Iris pigment epithelial cell (primary cell): ENCODE measurements around the gene LHFPL2.

ENCODE experiments used
- DNase-seq: peaks from one replicate; pipeline ENCODE4 v3.0.0-alpha.2; 2011; ENCODE audit warnings: low read depth

The LHFPL2 gene

DNA sequence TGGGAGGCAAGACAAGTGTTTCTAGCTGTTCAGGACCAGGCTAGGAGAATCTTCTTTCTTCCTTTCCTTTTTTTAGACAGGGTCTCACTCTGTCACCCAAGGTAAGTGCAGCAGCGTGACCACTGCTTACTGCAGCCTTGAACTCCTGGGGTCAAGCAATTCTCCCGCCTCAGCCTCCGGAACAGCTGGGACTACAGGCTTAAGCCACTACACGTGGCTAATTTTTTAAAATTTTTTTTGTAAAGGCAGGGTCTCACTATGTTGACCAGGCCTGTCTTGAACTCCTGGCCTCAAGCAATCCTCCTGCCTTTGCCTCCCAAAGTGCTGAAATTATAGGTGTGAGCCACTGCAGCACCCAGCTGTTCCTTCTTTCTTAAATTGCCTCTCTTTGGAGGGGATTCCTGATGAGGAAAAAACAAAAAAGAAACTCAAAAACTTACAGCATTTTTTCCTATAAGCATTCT lies 53.1 kb downstream of the LHFPL2 start:
- DNase-seq: no peak

DNA sequence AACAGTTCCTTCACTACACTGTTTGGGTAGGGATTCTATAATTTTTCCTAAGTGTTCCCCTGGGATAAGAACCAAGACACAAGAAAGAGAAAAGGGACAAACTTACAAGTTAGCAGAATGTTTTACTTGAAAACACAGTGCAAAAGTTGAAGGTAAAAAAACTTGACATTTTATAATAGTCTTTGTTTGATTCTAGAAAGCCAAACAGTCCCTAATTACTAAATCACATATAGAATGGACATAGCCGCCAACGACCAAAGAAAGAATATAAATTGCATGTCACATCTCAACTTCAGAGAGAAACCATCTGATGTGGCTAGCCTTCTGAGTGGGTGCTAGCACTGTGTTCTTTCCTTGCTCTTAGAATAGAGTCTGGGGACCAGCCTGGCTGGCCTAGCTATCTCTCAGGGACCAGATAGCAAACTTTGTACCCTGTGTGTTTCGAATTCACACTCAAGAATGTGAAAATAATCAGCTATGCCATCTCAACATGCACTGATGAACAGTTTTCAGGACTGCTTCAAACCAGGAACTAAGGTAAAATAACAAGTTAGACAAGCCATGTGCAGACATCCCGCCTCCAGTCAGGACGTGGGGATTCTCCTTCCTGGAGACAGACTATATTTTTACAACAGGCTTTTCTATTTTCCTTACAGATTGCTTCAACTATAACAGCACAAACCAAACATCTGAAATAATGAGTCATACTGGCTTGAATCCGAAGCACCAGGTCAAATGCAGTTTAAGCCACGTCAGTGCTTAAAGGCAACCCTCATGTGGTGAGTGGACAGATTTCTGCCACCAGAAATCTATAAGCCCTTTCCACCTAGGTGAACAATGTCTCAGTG lies 53.7 kb downstream of the LHFPL2 start:
- peak; percentile 100 for DNase-seq

DNA sequence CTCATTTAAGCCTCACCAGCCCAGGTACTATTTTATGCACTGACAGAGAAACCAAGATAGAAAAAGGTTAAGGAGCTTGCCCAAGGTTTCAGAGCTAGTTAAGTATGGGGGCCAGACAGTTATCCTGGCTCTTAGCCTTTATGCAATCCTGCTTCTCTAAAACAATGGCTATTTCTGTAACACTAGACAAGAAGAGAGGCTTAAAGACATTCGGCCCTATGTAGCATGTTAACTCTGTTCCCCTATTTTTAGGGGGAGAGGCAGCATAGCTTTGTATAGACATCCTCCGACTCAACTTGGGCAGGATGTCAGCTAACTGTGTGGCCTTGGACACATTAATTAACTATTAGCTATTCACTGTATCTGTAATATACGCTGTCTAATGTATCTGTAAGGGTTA lies 54.6 kb downstream of the LHFPL2 start:
- no peak for DNase-seq

DNA sequence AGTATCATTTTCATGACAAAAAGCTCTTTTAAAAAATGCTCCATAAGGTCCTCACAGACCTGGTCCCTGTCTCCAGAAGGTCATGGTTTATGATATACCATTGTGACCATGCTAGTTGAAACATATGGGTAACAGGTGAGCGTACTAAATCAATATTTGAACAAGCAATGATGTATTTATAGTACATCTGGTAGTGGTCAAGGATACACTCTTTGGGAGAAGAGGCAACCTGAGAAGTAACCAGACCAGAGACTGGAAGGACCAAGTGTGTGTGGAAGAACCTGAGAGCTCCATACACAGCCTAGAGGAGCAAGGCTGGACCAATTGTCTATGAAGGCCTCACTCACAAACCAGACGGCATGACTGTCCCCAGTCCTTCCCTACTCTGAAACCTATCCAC lies 55.1 kb downstream of the LHFPL2 start:
- no peak for DNase-seq

DNA sequence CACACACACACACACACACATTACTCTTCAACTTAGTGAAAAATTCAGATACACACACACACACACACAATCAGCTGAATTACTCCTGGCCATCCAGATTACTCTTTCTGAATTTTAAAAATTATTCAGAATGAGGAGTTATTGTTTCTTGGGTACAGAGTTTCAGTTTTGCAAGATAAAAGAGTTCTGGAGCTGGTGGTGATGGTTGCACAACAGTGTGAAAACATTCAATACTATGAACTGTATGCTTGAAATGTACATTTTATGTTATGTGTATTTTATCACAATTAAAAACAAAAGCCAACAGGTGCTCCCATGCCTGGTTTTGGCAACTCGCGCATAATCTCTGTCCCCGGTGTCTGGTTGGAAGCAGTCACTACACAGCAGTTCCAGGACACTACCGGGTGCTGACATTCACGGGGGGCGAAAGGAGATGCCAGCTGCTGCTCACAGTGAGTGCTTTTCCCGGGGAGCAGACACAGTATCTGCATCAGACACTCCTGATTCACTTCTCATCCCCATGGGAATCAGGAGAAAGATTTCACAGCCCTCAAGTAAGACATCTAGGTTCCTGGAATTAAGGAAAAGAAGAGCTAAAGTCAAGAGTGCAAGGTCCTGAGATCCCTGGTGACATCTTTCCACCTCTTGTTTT lies 55.7 kb downstream of the LHFPL2 start:
- peak; percentile 60 for DNase-seq

DNA sequence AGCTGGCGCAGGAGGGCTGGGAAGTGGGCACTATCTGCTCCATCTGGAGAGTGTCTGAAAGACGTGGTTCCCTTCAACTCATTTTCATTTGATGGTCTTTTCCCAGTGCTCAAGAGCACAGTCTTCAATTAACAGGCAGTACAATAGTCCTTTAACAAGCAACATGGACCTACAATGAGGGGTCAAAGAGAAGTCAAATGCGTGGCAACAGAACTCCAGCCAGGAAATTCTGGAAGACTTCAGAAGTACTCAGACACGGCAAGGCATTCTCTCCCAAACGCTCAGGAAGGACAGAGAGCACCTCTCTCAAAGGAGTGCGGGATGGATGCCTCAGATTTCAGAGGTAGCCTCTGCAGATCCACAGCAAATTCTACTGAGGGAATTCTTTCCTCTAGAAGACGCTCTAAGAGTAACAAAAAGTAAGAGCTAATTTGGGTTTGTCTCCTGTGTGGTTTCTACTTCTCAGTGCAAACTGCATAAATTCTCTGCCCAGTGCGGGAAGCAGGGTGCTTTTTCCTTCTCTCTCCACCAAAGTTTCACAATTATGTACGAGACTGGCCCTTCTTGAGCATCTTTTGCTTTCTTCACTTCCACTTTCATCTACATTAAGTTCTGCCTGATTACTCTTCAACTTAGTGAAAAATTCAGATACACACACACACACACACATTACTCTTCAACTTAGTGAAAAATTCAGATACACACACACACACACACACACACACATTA lies 56.4 kb downstream of the LHFPL2 start:
- no peak for DNase-seq

DNA sequence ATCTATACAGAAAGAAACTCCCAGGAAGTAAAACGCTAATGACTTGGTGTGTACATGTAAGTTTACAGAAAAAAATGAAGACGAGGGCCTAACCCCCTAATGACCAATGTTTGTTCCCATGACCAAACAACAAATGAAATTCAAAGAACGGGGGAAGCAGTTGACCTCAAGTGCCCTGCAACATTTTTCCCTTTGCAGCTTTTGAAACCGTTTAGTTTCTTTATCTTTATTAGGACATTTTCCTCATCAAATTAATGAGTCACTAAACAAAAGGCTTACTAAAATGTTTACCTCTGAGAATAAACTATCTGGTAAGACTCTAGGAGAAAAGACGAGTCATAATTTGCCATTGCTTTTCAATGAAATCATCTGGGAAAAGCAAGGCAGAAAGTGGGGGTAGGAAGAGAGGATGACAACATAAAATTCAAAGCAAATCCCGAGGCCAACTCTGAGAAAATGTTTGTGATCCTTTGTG lies 57.4 kb downstream of the LHFPL2 start:
- DNase-seq: peak; percentile 92

DNA sequence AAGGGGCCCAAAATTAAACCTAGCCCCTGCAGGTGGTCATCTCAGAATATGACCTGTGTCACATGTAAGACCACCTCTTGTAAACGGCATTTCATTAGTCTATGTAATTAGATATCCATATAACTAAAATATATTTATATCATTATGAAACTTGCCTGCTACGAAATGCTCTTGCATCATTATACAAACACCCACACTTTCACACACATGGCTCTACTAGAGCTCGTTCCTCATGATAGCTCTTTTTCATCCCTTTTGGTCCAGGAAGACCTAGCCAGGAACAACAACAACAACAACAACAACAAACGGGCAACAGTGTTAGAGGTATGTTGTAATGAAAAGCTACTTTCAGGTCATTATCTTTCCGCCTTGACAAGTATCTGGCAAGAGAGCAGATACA lies 58.6 kb downstream of the LHFPL2 start:
- DNase-seq: peak; percentile 63

DNA sequence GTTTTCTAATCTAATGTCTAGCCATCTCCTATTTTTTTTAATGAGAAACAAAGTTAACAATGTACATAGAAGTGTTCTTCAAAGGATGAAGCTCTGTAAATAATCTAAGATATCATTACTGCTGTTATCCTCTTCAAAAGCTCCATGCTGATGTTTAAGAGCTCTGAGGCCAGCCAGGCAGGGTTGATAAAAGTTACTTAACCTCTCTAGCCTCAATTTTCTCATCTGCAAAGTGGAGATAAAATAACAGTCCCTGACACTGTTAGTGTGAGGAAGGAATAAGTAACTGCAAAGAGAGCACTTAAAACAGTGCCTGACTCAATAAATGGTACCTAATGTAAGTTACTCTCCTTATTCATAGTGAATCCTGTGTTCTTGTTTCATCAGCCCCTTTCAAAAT lies 60.1 kb downstream of the LHFPL2 start:
- DNase-seq: no peak

DNA sequence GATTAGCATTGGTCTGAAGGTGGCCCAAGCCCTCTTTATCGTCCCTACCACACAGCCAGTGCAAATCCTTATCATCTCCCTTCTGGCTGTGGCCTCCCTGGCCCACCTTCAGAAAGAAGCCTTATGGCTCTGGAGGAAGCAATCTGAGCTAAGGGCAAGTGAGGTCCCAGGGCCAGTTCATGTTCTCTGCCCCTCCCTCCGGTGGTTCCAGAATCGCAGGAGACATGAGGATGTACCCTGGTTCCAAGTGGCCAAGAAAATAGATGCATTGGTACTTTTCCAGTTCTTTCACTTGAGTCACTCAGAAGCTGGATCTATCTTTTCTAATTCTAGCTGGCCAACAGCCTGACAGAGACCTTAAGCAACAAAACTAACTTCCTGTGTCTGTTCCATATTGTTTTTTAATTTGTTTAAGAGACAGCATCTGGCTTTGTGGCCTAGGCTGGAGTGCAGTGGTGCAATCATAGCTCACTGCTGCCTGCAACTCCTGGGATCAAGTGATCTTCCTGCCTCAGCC lies 60.7 kb downstream of the LHFPL2 start:
- peak; percentile 93 for DNase-seq

DNA sequence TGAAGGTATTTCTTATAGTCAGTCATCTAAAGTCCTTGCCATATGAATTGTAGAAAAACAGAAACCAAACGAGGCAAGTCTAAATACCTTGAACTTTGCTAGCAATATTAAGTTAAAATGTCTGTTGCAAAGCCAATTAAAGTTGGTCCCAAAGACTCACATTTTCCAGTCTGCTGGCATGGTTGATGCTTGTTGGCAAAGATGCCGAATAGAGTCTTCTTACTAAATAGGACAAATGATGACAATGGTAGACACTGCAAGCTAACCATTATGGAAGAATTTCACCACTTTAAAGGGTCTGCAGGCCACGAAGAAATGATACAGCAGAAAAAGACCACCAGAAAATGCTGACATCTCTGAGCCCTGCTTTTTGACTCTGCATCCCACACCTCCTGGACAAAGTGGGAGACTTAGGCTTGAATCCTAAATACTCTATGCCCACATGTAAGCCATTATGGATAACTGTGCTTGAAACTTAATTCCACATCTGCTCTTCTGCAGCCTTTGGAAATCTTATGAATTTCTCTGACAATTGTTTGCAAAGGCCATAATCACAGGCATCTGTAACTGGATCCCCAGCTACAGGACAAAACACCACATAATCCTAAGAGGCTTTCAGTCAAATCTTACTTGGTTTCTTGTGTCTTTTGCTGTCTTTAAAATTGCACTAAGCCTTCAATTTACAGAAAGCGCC lies 61.3 kb downstream of the LHFPL2 start:
- DNase-seq: no peak

DNA sequence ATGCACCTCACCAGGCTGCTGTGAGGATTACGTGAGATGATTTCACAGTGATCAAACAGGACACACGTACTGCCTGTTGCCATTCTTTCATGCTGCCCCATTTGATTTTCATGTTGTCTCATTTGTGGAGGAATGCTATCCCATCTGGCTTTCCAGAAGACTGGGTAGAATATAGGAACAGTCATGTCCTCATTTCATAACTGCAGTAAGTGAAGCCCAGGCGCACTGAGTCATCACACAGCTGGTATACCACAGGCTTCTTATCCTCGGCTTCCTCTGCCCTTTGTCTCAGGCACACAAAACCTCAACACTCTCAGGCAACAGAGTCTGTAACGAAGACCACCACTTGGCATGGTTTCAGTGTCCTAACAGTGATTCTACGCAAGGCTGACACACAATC lies 62.3 kb downstream of the LHFPL2 start:
- DNase-seq: peak; percentile 100

DNA sequence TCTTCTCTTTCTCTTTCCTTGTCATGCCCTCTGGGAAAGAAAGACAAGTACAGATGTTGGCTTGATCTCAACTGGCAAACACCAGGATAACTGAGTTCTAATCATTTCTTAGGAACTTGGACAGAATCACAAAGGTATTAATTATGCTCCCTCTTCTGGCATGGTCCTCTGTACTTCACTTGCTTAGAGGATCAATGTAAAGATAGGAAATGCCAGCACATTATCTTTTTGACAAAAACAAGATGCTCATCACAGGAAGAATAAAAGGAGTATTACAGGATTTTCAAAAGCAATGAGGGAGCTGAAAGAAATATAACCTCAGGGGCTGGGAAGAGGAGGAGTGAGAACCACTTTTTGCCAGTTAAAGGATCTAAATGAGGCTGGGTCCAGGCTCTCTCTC lies 70.6 kb downstream of the LHFPL2 start:
- no peak for DNase-seq

DNA sequence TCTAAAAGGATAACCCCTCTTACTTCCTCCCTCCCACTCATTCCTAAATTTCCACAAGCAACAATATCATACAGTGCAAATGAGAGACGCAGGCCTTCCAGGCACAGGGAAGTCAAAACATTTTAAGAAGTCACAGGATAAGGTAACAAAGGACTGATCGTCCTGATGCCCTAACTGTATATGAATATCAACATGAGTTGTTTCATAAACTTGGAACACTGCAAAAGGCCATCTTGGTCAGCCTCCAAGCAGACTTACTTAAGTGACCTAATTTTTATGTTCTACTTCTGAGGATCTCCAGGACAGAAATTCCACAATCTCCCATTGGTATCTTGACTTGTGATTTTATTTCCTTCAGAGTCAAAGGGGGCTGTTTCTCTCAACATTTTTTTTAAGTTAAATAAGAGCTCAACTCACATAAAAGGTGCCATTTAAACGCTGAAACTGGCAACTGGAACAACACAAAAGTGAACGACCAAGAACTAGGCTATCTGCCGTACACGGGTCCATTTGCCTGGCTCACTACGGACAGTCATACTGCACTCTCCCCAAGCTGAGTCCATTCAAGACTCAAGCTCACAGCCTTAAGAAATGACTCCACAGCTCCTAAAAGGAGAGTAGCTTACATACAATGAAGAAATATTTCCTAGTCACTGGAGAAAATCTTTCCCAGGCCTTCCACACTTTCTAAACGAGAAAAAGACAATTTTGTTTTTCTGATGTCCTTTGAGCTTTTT lies 71.3 kb downstream of the LHFPL2 start:
- DNase-seq: peak; percentile 53

DNA sequence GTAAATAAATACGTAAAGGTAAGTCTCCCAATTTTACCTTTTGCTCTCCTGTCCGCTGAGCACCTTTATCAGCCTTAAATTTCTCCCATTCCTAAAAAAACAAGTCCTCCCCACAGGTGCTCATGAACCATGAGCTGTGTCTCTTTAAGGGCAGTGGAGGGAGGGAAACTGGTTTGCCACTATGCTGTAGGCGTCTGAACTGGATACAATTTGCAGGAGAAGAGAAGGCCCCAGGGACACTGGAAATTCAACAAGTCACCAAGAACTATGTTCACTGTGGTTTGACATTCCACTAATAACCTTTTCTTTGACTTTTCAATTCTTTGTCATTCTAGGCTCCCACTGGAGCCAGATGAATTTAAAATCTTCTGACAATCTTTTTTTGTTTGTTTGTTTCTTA lies 72.2 kb downstream of the LHFPL2 start:
- no peak for DNase-seq

DNA sequence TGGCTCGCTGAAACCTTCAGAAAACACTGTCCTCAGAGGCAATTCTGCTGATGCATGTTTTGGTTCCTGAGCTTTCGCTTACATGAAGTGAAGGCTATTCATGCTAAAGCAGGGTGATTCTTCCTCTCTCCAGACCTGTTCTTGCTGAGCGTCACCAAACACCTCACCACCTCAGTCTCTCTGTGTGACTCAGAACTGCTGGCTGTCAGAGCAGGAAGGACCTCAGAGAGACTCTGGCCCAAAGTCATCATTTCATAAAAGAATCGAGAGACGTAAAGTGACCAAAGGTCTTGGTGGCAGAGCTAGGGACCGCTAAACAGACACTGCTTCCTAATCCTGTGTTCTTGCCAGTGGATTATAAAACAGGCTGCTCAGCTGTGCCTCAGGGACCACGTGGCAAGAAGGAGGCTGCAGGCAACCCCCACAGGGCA lies 73.8 kb downstream of the LHFPL2 start:
- DNase-seq: peak; percentile 76

DNA sequence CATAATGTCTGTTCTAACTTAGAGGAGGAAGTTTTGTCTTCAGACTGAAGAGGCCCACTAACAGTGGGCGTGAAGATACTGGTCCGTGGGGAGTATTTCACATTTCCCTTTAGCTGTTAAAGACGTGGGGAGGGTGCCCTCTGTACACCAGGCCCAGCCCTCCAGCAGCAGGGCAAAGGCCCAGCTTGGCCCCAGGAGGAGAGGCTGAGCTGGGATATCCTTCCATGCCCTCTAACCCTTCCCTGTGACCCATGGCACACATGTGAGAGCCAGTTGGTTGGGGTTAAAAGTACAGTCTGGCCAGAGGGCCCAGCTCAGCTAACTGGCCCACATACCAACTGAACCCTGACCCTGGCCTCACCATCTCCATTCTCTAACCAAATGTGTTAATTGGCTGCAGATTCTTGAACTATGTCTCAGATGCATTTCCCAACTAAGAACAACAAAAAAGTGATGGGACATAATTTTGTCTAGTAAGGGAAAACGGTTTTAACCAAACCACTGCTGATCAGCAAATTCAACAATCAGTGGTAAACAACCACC lies 74.4 kb downstream of the LHFPL2 start:
- no peak for DNase-seq

DNA sequence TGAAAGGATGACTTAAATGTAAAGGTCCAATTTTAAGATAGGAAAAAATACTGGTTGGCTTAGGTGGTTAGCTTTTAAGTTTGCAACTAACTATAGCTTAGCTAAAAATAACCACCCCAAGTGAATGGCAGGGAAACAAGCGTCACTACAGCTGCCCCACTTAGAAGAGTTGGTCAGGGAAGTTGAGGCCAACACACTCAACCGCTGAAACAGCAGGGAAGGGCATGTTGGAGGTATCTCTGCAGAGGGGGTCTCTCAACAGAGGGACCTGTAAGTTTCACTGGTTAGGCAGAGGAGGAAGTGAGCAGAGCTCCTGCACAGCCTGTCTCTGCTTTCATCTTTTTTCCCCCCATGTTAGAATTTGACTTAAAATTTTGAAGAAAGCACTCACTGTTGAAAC lies 75.3 kb downstream of the LHFPL2 start:
- DNase-seq: no peak

DNA sequence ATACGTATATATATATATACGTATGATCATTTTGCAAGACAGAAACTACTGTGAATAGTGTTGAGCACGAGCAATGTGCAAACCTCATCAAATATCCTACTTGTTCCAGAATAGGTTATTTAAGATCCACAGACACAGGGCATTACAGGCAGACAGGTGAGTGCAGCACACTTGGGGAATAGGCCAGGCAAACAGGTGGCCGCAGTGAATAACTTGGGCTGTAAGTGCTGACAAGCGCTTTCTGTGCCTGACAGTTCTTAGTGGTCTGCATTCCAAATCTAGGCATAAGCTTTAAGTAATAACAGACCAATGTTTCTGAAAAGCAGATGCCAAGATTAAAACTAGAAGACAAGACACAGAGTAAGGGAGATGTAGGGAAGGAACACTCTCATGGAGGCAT lies 77.9 kb downstream of the LHFPL2 start:
- no peak for DNase-seq

DNA sequence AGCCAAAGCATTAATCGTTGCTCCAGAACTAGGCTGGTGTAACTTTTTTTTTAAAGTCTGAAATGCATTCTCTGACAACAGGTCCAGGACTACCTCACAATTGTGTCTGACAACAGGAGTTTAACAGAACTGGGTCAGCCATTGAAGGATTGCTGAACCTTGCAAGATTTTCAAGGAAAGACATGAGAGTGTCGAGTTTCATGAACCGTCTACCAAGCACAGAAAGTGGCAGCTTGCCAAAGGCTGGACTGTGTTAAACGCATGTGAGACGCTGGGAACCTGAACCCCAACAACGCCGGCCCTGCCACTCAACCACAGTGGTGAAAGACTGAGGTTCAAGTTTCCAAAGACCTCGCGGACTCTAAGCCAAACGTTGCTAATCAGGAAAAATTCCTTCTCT lies 79.1 kb downstream of the LHFPL2 start:
- DNase-seq: peak; percentile 99

DNA sequence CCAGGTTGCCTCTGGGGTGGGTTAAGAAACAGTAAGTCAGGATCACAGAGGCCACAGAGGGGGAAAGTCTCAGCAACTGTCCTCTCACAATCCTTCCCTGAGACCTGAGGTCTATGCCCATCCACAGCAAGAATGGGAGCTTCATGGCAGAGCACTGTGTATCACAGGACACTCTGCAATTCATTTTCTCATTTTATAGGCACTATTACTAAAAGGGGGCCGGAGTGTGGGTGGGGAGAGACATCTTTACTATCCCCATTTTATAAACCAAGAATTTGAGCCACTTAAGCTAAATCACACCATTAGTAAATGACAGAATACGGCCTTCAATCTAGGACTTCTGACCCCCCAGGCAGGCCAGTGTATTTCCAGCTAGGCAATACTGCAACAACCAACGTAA lies 79.9 kb downstream of the LHFPL2 start:
- no peak for DNase-seq
